Keratinocyte (primary cell): ENCODE results near the gene CRIM1. TPM values are rescaled to one million over a fixed set of nuclear protein-coding genes. Genes with fewer than 3 reads are reported as not detected.

Experiments
- DNase-seq: peaks from one replicate; pipeline ENCODE4 v3.0.0-alpha.2; 2011; ENCODE audit warnings: low read depth, missing footprints, low spot score
- FAIRE-seq: peaks from 2 replicates; lab custom pipeline; 2011; peaks lifted over from hg19 to GRCh38; lab: Jason Lieb, UNC
- H2AFZ ChIP-seq: 2 replicates; pipeline ENCODE4 v1.6.0; 2012; ENCODE audit warnings: low read length, control low read depth, inconsistent platforms; ENCODE audit not compliant: control insufficient read depth
- H3K27ac ChIP-seq: 2 replicates; pipeline ENCODE4 v1.5.1; 2011; ENCODE audit warnings: low read length; ENCODE audit not compliant: control insufficient read depth, insufficient read depth
- H3K27me3 ChIP-seq: 3 replicates; pipeline ENCODE4 v1.6.0; 2011; ENCODE audit warnings: low read length; ENCODE audit not compliant: control insufficient read depth, insufficient read depth; ENCODE audit errors: extremely low read depth
- H3K36me3 ChIP-seq, 2 experiments: 2 replicates in 1 of 2; 3 replicates in 1 of 2; pipeline ENCODE4 v1.5.1; 2011; ENCODE audit warnings: low read length in 2 of 2, mild to moderate bottlenecking in 1 of 2; ENCODE audit not compliant: control insufficient read depth in 2 of 2, insufficient read depth in 2 of 2; ENCODE audit errors: extremely low read depth in 1 of 2
- H3K4me1 ChIP-seq: 3 replicates; pipeline ENCODE4 v1.5.1; 2011; ENCODE audit warnings: low read length; ENCODE audit not compliant: control insufficient read depth, insufficient read depth; ENCODE audit errors: extremely low read depth
- H3K4me2 ChIP-seq: 3 replicates; pipeline ENCODE4 v1.6.0; 2011; ENCODE audit warnings: low read depth, low read length; ENCODE audit not compliant: control insufficient read depth, insufficient read depth; ENCODE audit errors: extremely low read depth
- H3K4me3 ChIP-seq, 3 experiments: fragments of 200-600 bp in 1 of 3; sonication (generic) in 1 of 3; 2 replicates in 2 of 3; 3 replicates in 1 of 3; pipeline ENCODE4 v1.5.1; 2011 to 2016; ENCODE audit warnings: low read length in 3 of 3, mild to moderate bottlenecking in 3 of 3, control low read depth in 2 of 3, inconsistent platforms in 1 of 3, low read depth in 1 of 3, mixed read lengths in 1 of 3, mixed run types in 1 of 3, moderate library complexity in 1 of 3; ENCODE audit not compliant: control insufficient read depth in 2 of 3, insufficient read depth in 2 of 3; ENCODE audit errors: extremely low read depth in 1 of 3
- H3K79me2 ChIP-seq: 2 replicates; pipeline ENCODE4 v1.6.0; 2012; ENCODE audit warnings: low read length; ENCODE audit not compliant: control insufficient read depth, insufficient read depth
- H3K9ac ChIP-seq: 3 replicates; pipeline ENCODE4 v1.6.0; 2011; ENCODE audit warnings: low read length; ENCODE audit not compliant: control insufficient read depth, insufficient read depth; ENCODE audit errors: extremely low read depth
- H3K9me1 ChIP-seq: 3 replicates; pipeline ENCODE4 v1.6.0; 2011; ENCODE audit warnings: low read length; ENCODE audit not compliant: control insufficient read depth, insufficient read depth; ENCODE audit errors: extremely low read depth
- H3K9me3 ChIP-seq: 2 replicates; pipeline ENCODE4 v1.5.1; 2012; ENCODE audit warnings: low read depth, low read length; ENCODE audit not compliant: control insufficient read depth
- H4K20me1 ChIP-seq: 3 replicates; pipeline ENCODE4 v1.6.0; 2011; ENCODE audit warnings: low read length; ENCODE audit not compliant: control insufficient read depth, insufficient read depth; ENCODE audit errors: extremely low read depth
- CTCF ChIP-seq, 3 experiments: IDR thresholded peaks in 1 of 3; conservative IDR thresholded peaks in 1 of 3; optimal IDR thresholded peaks in 1 of 3; 2 replicates in 2 of 3; 3 replicates in 1 of 3; pipeline versions ENCODE3 to v1.5.1; 2011; ENCODE audit warnings: low read length in 3 of 3, mild to moderate bottlenecking in 3 of 3, moderate library complexity in 2 of 3, control low read depth in 1 of 3, inconsistent platforms in 1 of 3; ENCODE audit not compliant: insufficient read depth in 2 of 3; ENCODE audit errors: extremely low read depth in 1 of 3
- EZH2 ChIP-seq: IDR thresholded peaks from one replicate; pipeline ENCODE4 v1.6.1; 2012; ENCODE audit warnings: inconsistent platforms, mild to moderate bottlenecking, low read length, moderate library complexity
- dilution Hi-C: fragments of 300-500 bp; cut with MboI; formaldehyde crosslinking; loops from one replicate; pipeline ENCODE4 v1.7.0; 2020; ENCODE audit warnings: low sequenced_read_pairs; ENCODE audit not compliant: extremely low pct_ligation_motif_present
- polyA plus RNA-seq, 5 experiments: library from polyadenylated mRNA; depleted of rRNA in 3 of 5; stranded (reverse) in 3 of 5; stranded (forward) in 1 of 5; unstranded in 1 of 5; fragments of >200 nt; gene quantifications; 1 replicate in 1 of 5; 2 replicates in 3 of 5; 3 replicates in 1 of 5; pipeline versions ENCODE4 v1.2.1 to v1.2.3, GENCODE V29; 2011 to 2012; ENCODE audit warnings: missing spikeins in 2 of 5, low read depth in 1 of 5, low replicate concordance in 1 of 5

Gene CRIM1
- polyA plus RNA-seq, 1 donor (not counting 4 experiments of a cell fraction or from before 2014, with no cell fraction given): 98.3 TPM

GRCh38 chr2:36392571-36393255, 37.1 kb downstream of the CRIM1 start:
- no peaks in the 10 kb centered on the region for H4K20me1 ChIP-seq
- dilution Hi-C loops: no loop called here
- no peak overlapping the region for H3K4me2 ChIP-seq
- peaks cover 40% of the 10 kb centered on the region for H3K4me1 ChIP-seq
- H3K79me2 ChIP-seq: peaks cover 87% of the 10 kb centered on the region
- no peak overlapping the region for H2AFZ ChIP-seq
- peaks cover 9 to 20% of the 10 kb centered on the region in 2 experiments for H3K36me3 ChIP-seq
- TF ChIP-seq EZH2 (no peak), CTCF (optimal IDR thresholded peaks at IDR 0.05 in 1 of 3, IDR thresholded peaks at IDR 0.05 in 1 of 3, conservative IDR thresholded peaks at IDR 0.05 in 1 of 3; ENCODE audit: extremely low read depth in 1 of 3, insufficient read depth in 2 of 3, low read length in 3 of 3) (no peak)
- peaks cover 3% of the 10 kb centered on the region for H3K9me1 ChIP-seq
- DNase-seq: no peak
- no peak overlapping the region for H3K27ac ChIP-seq
- H3K4me3 ChIP-seq: no peak overlapping the region
- H3K9me3 ChIP-seq: no peaks in the 10 kb centered on the region
- FAIRE-seq: peak; percentile 13
- H3K27me3 ChIP-seq: no peaks in the 10 kb centered on the region
- H3K9ac ChIP-seq: no peak overlapping the region

- peak overlapping the region; percentile 12 for H3K4me2 ChIP-seq
- peaks cover 86% of the 10 kb centered on the region for H3K79me2 ChIP-seq
- H3K36me3 ChIP-seq: peaks cover 9 to 20% of the 10 kb centered on the region in 2 experiments
- no peak overlapping the region for H3K9ac ChIP-seq
- FAIRE-seq (no peak), DNase-seq (no peak)
- H3K9me1 ChIP-seq: no peaks in the 10 kb centered on the region
- H3K27me3 ChIP-seq: no peaks in the 10 kb centered on the region
- dilution Hi-C loops: no loop called here
- H3K4me1 ChIP-seq: peaks cover 29% of the 10 kb centered on the region
- no peaks in the 10 kb centered on the region for H4K20me1 ChIP-seq
- H3K4me3 ChIP-seq: no peak overlapping the region
- TF ChIP-seq CTCF (optimal IDR thresholded peaks at IDR 0.05 in 1 of 3, IDR thresholded peaks at IDR 0.05 in 1 of 3, conservative IDR thresholded peaks at IDR 0.05 in 1 of 3; ENCODE audit: extremely low read depth in 1 of 3, insufficient read depth in 2 of 3, low read length in 3 of 3) (no peak), EZH2 (no peak)
- H2AFZ ChIP-seq: no peak overlapping the region
- no peaks in the 10 kb centered on the region for H3K9me3 ChIP-seq
- H3K27ac ChIP-seq: no peak overlapping the region
Observed at GRCh38 chr2:36393738-36394256, 38.2 kb downstream of the CRIM1 start.
